GM10847 (cell line): ENCODE measurements around the gene DDX3X.

Source experiments
- POLR2A ChIP-seq: IDR thresholded peaks from 2 replicates; pipeline ENCODE4 v1.6.1; 2011; ENCODE audit not compliant: insufficient read length; ENCODE audit errors: extremely low read depth

Gene DDX3X

GRCh38 chrX:41386222-41386990, 52.4 kb downstream of the DDX3X start:
- no peak for TF ChIP-seq POLR2A

GRCh38 chrX:41388543-41388942, 54.6 kb downstream of the DDX3X start:
- TF ChIP-seq POLR2A = no peak

GRCh38 chrX:41389311-41389888, 55.4 kb downstream of the DDX3X start:
- TF ChIP-seq POLR2A = no peak

DNA sequence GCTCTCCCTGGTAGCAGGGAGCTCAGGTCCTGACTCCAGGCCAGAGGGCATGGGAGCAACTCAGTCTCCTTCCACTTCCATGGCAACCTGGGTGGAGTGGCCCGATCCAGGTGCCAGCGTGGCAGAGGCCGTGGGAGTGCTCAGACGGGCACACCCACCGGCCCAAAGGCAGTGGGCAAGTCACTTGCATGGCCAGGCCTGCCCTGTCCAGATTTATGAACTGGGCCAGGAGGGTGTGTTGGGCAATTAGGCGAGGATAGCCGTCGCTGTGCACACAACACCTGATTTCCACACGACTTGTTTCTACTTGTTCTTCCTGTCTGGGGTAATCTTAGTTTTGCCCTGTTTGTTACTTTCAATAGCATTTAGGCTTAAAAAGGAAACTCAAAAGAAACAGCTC, 57.6 kb downstream of the DDX3X start:
- TF ChIP-seq POLR2A = no peak

- TF ChIP-seq POLR2A = no peak
These were observed 60.3 kb downstream of the DDX3X start for GRCh38 chrX:41394293-41394692.

DNA sequence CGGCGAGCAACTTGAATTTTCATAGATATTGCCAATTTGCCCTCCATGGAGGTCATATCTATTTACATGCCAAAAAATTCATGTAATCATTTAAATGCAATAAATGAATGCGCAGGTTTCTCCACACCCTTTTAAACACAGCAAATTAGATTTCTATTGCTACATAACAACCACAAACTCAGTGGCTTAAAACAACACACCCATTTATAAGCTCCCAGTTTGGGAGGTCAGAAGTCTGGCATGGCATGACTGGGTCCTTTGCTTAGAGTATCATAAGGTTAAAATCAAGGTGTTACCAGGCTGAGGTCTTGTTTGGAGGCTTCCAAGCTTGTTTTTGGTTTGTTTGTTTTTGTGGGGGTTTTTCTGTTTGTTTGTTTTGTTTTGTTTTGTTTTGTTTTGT, 63.3 kb downstream of the DDX3X start:
- no peak for TF ChIP-seq POLR2A

GRCh38 chrX:41397768-41398167, 63.8 kb downstream of the DDX3X start:
- TF ChIP-seq POLR2A = no peak

- no peak for TF ChIP-seq POLR2A
These were observed 71.6 kb downstream of the DDX3X start for GRCh38 chrX:41405551-41405950.

DNA sequence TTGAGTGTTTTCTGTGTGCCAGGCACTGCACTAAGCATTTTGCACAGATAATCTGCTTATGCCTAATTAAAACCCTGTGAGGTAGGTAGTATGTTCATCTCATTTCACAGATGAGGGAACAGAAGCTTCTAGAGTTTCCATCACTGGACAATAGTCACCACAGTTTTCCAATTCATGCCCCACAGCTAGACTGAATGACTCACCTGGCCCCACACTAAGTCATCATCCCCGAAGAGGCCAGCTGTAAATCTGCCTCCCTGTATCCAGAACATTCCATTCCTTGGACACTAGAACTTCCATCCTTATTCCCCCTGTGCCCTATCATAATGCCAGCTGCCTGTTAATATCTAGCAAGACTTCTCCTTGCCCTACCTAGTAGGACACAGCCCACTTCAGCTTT, 72.2 kb downstream of the DDX3X start:
- no peak for TF ChIP-seq POLR2A

- TF ChIP-seq POLR2A = no peak
These were observed 73.9 kb downstream of the DDX3X start for GRCh38 chrX:41407816-41408215.

- TF ChIP-seq POLR2A = no peak
These were observed 74.6 kb downstream of the DDX3X start for GRCh38 chrX:41408576-41408975.

DNA sequence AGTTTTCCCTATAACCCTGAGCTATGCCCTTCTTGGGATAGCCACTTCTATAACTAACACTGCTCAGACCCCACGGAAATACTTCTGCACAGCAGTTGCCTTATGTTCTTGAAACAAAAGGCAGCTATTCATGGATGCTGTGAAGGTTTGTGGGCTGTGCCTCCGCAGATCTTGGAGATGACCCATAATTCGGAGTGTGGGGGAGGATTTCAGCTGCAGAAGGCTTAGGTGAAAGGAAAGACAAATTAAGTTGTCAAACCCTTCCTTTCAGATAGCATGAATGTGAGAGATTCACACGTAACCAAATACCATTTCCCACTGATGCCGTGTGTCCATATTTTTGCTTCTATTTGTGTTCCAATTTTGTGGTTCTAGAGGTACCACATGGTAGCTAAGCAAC, 75.0 kb downstream of the DDX3X start:
- TF ChIP-seq POLR2A = no peak

DNA sequence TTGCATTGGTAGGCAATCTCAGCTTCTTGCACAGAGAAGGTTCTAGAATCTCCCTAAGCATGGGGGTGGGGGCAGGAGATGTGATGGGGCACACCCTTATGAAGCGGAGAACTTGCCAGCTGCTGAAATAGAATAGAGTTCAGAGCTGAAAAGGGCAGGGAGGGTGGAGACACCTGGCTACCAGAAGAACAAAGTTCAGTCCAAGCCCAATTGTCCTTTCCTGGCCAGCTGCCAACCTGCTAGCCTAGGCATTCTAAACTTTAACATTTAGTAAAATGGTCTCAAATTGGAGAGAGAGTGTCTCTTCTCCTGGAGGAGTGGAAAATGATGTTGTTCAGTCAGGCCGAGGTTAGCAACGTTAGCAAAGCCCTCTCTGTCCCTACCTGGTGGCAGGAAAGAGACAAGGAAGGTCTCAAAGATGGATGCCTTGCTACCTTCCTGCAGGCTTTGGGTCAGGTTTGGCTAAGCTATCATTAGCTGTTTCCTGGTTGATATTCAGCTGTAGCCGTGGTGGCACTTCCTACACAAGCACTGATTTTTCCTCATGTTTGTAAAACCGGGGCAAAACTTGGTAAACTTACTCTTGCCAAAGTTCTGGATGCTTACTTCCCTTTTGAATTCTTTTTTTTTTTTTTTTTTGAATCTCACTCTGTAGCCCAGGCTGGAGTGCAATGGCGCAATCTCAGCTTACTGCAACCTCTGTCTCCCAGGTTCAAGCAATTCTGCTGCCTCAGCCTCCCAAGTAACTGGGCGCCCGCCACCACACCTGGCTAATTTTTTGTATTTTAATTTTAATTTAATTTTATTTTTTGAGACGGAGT, 78.5 kb downstream of the DDX3X start:
- no peak for TF ChIP-seq POLR2A
